HepG2 (cell line): ENCODE data around the gene SMOC1. TPM values are rescaled to one million over a fixed set of nuclear protein-coding genes. Genes with fewer than 3 reads are reported as not detected.

Experiments
- CC2D1A ChIP-seq: sonication (generic); formaldehyde crosslinking; IDR thresholded peaks from 2 replicates; pipeline ENCODE4 v1.8.1; 2023; ENCODE audit warnings: mild to moderate bottlenecking, missing genetic modification reagents
- CREBL2 ChIP-seq: sonication (generic); formaldehyde crosslinking; IDR thresholded peaks from 2 replicates; pipeline ENCODE4 v1.8.1; 2023; ENCODE audit warnings: missing genetic modification reagents, mild to moderate bottlenecking, borderline replicate concordance
- CREM ChIP-seq, 2 experiments: sonication (generic) in 1 of 2; formaldehyde crosslinking in 1 of 2; IDR thresholded peaks; 2 replicates each; pipeline versions ENCODE4 v1.4.0 to v1.6.1; 2016 to 2020; ENCODE audit warnings: antibody characterized with exemption in 1 of 2, mild to moderate bottlenecking in 1 of 2, missing genetic modification reagents in 1 of 2
- ETV5 ChIP-seq: IDR thresholded peaks from 2 replicates; pipeline ENCODE4 v1.6.1; 2018; ENCODE audit warnings: missing biosample characterization, missing genetic modification reagents, inconsistent platforms, borderline replicate concordance
- GATAD1 ChIP-seq: IDR thresholded peaks from 2 replicates; pipeline ENCODE4 v1.6.1; 2016; ENCODE audit warnings: missing genetic modification reagents, missing compliant biosample characterization
- JUNB ChIP-seq: sonication (generic); formaldehyde crosslinking; IDR thresholded peaks from 2 replicates; pipeline ENCODE4 v1.8.0; 2022; ENCODE audit warnings: missing genetic modification reagents, mild to moderate bottlenecking, borderline replicate concordance
- KDM1A ChIP-seq: IDR thresholded peaks from 2 replicates; pipeline ENCODE4 v1.6.1; 2016; ENCODE audit warnings: missing compliant biosample characterization
- RNF219 ChIP-seq: sonication (generic); formaldehyde crosslinking; IDR thresholded peaks from 2 replicates; pipeline ENCODE4 v1.5.0; 2020; ENCODE audit warnings: mild to moderate bottlenecking, missing genetic modification reagents
- YEATS2 ChIP-seq: sonication (generic); formaldehyde crosslinking; IDR thresholded peaks from 2 replicates; pipeline ENCODE4 v1.4.0; 2020; ENCODE audit warnings: missing genetic modification reagents, borderline replicate concordance
- ZIK1 ChIP-seq: sonication (generic); formaldehyde crosslinking; IDR thresholded peaks from 2 replicates; pipeline ENCODE4 v1.5.0; 2020; ENCODE audit warnings: mild to moderate bottlenecking, low read depth, missing genetic modification reagents, borderline replicate concordance
- ZNF343 ChIP-seq: sonication (generic); formaldehyde crosslinking; IDR thresholded peaks from 2 replicates; pipeline ENCODE4 v1.4.0; 2020; ENCODE audit warnings: mild to moderate bottlenecking, missing genetic modification reagents
- ZNF460 ChIP-seq: sonication (generic); formaldehyde crosslinking; IDR thresholded peaks from 2 replicates; pipeline ENCODE4 v1.5.1; 2020; ENCODE audit warnings: missing genetic modification reagents, mild to moderate bottlenecking, borderline replicate concordance
- ZNF503 ChIP-seq: sonication (generic); formaldehyde crosslinking; IDR thresholded peaks from 2 replicates; pipeline ENCODE4 v1.4.0; 2020; ENCODE audit warnings: missing genetic modification reagents
- ZNF660 ChIP-seq: sonication (generic); formaldehyde crosslinking; IDR thresholded peaks from 2 replicates; pipeline ENCODE4 v1.5.1; 2020; ENCODE audit warnings: mild to moderate bottlenecking, low read depth, missing genetic modification reagents, borderline replicate concordance
- ZNF883 ChIP-seq: sonication (generic); formaldehyde crosslinking; IDR thresholded peaks from 2 replicates; pipeline ENCODE4 v1.5.1; 2020; ENCODE audit warnings: mild to moderate bottlenecking, missing genetic modification reagents; ENCODE audit errors: not compliant biosample characterization
- ZZZ3 ChIP-seq: sonication (generic); formaldehyde crosslinking; IDR thresholded peaks from 2 replicates; pipeline ENCODE4 v1.4.0; 2020; ENCODE audit warnings: missing genetic modification reagents, mild to moderate bottlenecking, borderline replicate concordance
- polyA plus RNA-seq, 8 experiments: library from polyadenylated mRNA; depleted of rRNA in 3 of 8; stranded (reverse) in 7 of 8; unstranded in 1 of 8; fragments of >200 nt; fragmentation: Illumina TruSeq in 4 of 8; extraction: Trizol in 4 of 8; gene quantifications; 2 replicates each; pipeline versions ENCODE4 v1.2.1 to v1.2.3, GENCODE V29; 2011 to 2016; ENCODE audit warnings: low read depth in 4 of 8, missing spikeins in 1 of 8, mixed read lengths in 1 of 8; ENCODE audit not compliant: insufficient read depth in 1 of 8
- total RNA-seq, 5 experiments: library from RNA; depleted of rRNA; stranded (reverse); fragments of >200 nt; fragmentation: Illumina TruSeq; extraction: Trizol; gene quantifications; 2 replicates each; pipeline ENCODE4 v1.2.3, GENCODE V29; 2016; ENCODE audit warnings: low read depth in 1 of 5
- TF ChIP-seq, protein P1 (sequence below): sonication (generic); formaldehyde crosslinking; IDR thresholded peaks from 2 replicates; pipeline ENCODE4 v1.9.0; 2021; ENCODE audit warnings: missing genetic modification reagents, mild to moderate bottlenecking, borderline replicate concordance
- TF ChIP-seq, protein P2 (sequence below): sonication (generic); formaldehyde crosslinking; IDR thresholded peaks from 2 replicates; pipeline ENCODE4 v1.9.0; 2021; ENCODE audit warnings: missing genetic modification reagents, mild to moderate bottlenecking, borderline replicate concordance
- TF ChIP-seq, protein P3 (sequence below): sonication (generic); formaldehyde crosslinking; IDR thresholded peaks from 2 replicates; pipeline ENCODE4 v1.5.1; 2020; ENCODE audit warnings: mild to moderate bottlenecking, missing genetic modification reagents, borderline replicate concordance

SMOC1 gene
- total and polyA plus RNA-seq, 2 of the 13 experiments (the other 11 are each of a cell fraction or from before 2014, with no cell fraction given) = 17.8 to 35.6 TPM

GRCh38 chr14:69937367-69938081 lies 58.3 kb downstream of the SMOC1 start (continued):
- TF ChIP-seq, protein P1, sequence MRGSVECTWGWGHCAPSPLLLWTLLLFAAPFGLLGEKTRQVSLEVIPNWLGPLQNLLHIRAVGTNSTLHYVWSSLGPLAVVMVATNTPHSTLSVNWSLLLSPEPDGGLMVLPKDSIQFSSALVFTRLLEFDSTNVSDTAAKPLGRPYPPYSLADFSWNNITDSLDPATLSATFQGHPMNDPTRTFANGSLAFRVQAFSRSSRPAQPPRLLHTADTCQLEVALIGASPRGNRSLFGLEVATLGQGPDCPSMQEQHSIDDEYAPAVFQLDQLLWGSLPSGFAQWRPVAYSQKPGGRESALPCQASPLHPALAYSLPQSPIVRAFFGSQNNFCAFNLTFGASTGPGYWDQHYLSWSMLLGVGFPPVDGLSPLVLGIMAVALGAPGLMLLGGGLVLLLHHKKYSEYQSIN (CRISPR knock-in tag) = no peak
- TF ChIP-seq, protein P2, sequence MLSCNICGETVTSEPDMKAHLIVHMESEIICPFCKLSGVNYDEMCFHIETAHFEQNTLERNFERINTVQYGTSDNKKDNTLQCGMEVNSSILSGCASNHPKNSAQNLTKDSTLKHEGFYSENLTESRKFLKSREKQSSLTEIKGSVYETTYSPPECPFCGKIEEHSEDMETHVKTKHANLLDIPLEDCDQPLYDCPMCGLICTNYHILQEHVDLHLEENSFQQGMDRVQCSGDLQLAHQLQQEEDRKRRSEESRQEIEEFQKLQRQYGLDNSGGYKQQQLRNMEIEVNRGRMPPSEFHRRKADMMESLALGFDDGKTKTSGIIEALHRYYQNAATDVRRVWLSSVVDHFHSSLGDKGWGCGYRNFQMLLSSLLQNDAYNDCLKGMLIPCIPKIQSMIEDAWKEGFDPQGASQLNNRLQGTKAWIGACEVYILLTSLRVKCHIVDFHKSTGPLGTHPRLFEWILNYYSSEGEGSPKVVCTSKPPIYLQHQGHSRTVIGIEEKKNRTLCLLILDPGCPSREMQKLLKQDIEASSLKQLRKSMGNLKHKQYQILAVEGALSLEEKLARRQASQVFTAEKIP (CRISPR knock-in tag) = no peak
- TF ChIP-seq ZIK1 (CRISPR knock-in tag) (no peak), ZNF343 (CRISPR knock-in tag) (no peak), RNF219 (no peak), CREBL2 (CRISPR knock-in tag) (no peak), YEATS2 (peak; percentile 49; the same call in 1 of the 2 replicates), ZNF660 (CRISPR knock-in tag) (no peak), GATAD1 (CRISPR knock-in tag) (no peak), ZNF503 (no peak), KDM1A (CRISPR knock-in tag) (no peak), CC2D1A (CRISPR knock-in tag) (no peak), CREM (IDR thresholded peaks at IDR 0.05) (0 out of 2 replicates have a peak, but pooled peaks have one; percentile 21), CREM (CRISPR knock-in tag; IDR thresholded peaks at IDR 0.05) (no peak), JUNB (CRISPR knock-in tag) (no peak), ZNF460 (CRISPR knock-in tag) (no peak), ZNF883 (CRISPR knock-in tag) (no peak), ETV5 (no peak), ZZZ3 (CRISPR knock-in tag) (no peak)
- TF ChIP-seq, protein P3, sequence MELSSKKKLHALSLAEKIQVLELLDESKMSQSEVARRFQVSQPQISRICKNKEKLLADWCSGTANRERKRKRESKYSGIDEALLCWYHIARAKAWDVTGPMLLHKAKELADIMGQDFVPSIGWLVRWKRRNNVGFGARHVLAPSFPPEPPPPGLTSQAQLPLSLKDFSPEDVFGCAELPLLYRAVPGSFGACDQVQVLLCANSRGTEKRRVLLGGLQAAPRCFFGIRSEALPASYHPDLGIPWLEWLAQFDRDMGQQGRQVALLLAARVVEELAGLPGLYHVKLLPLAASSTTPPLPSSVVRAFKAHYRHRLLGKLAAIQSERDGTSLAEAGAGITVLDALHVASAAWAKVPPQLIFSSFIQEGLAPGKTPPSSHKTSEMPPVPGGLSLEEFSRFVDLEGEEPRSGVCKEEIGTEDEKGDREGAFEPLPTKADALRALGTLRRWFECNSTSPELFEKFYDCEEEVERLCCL (CRISPR knock-in tag) = no peak
